T-helper 1 cell treated with Interleukin-12 subunit alpha and Interleukin-12 subunit beta and Interleukin-4 antibody, amounts not matched to agents 30 μg/mL and 1 μg/mL, for 36 hours (primary cell): Measurements from ENCODE around the gene MTAP.
A peak's percentile ranks its signal among the peaks of the same experiment; 100 is the strongest.

Source experiments
- H3K27ac Mint-ChIP-seq: one replicate; pipeline ENCODE4 v1.8.0; 2021; ENCODE audit warnings: mild to moderate bottlenecking, mixed read lengths
- H3K27me3 Mint-ChIP-seq: one replicate; pipeline ENCODE4 v1.8.0; 2021; ENCODE audit warnings: low read depth, mixed read lengths
- H3K36me3 Mint-ChIP-seq: one replicate; pipeline ENCODE4 v1.8.0; 2021; ENCODE audit warnings: low read depth, mixed read lengths
- H3K4me1 Mint-ChIP-seq: one replicate; pipeline ENCODE4 v1.8.0; 2021; ENCODE audit warnings: low read depth, mixed read lengths
- H3K4me3 Mint-ChIP-seq: one replicate; pipeline ENCODE4 v1.8.0; 2021; ENCODE audit warnings: mild to moderate bottlenecking, moderate library complexity, mixed read lengths
- H3K9me3 Mint-ChIP-seq: one replicate; pipeline ENCODE4 v1.8.0; 2021; ENCODE audit warnings: mixed read lengths

Gene MTAP

GRCh38 chr9:21969951-21970799, 167.7 kb downstream of the MTAP start:
- Mint-ChIP-seq H3K36me3 (peaks cover 26% of the 10 kb centered on the region), H3K9me3 (peaks cover 13% of the 10 kb centered on the region), H3K4me1 (peaks cover 41% of the 10 kb centered on the region), H3K27ac (peak overlapping the region; percentile 75), H3K4me3 (no peak overlapping the region), H3K27me3 (peaks cover 96% of the 10 kb centered on the region)

- Mint-ChIP-seq H3K9me3 (peaks cover 13% of the 10 kb centered on the region), H3K27me3 (peaks cover 96% of the 10 kb centered on the region), H3K4me3 (no peak overlapping the region), H3K4me1 (peaks cover 38% of the 10 kb centered on the region), H3K36me3 (peaks cover 25% of the 10 kb centered on the region), H3K27ac (peak overlapping the region; percentile 62)
Measured at GRCh38 chr9:21970800-21971640, 168.6 kb downstream of the MTAP start.

- H3K36me3 Mint-ChIP-seq: peaks cover 22% of the 10 kb centered on the region
- H3K9me3 Mint-ChIP-seq: peaks cover 13% of the 10 kb centered on the region
- peaks cover 96% of the 10 kb centered on the region for H3K27me3 Mint-ChIP-seq
Measured at GRCh38 chr9:21972361-21972760, 169.9 kb downstream of the MTAP start.

GRCh38 chr9:21974343-21974721, 171.9 kb downstream of the MTAP start:
- Mint-ChIP-seq H3K9me3 (peaks cover 5% of the 10 kb centered on the region), H3K4me1 (peaks cover 27% of the 10 kb centered on the region), H3K27ac (peak overlapping the region; percentile 63), H3K4me3 (peak overlapping the region; percentile 86), H3K36me3 (peaks cover 15% of the 10 kb centered on the region), H3K27me3 (peaks cover 94% of the 10 kb centered on the region)

More at GRCh38 chr9:21972361-21972760, 169.9 kb downstream of the MTAP start:
- peaks cover 35% of the 10 kb centered on the region for H3K4me1 Mint-ChIP-seq
- no peak overlapping the region for H3K4me3 Mint-ChIP-seq
- no peak overlapping the region for H3K27ac Mint-ChIP-seq

GRCh38 chr9:21974722-21975409, 172.4 kb downstream of the MTAP start:
- Mint-ChIP-seq H3K27ac (peak overlapping the region; percentile 75), H3K4me1 (peaks cover 26% of the 10 kb centered on the region), H3K36me3 (peaks cover 14% of the 10 kb centered on the region), H3K4me3 (peak overlapping the region; percentile 86), H3K27me3 (peaks cover 94% of the 10 kb centered on the region), H3K9me3 (peaks cover 3% of the 10 kb centered on the region)

GRCh38 chr9:21976334-21976875, 174.0 kb downstream of the MTAP start:
- no peak overlapping the region for H3K27ac Mint-ChIP-seq
- peaks cover 89% of the 10 kb centered on the region for H3K27me3 Mint-ChIP-seq
- H3K9me3 Mint-ChIP-seq: no peaks in the 10 kb centered on the region
- H3K4me3 Mint-ChIP-seq: no peak overlapping the region
- peaks cover 21% of the 10 kb centered on the region for H3K4me1 Mint-ChIP-seq
- H3K36me3 Mint-ChIP-seq: peaks cover 6% of the 10 kb centered on the region

GRCh38 chr9:21982391-21982790, 180.0 kb downstream of the MTAP start:
- H3K4me1 Mint-ChIP-seq: peaks cover 6% of the 10 kb centered on the region
- no peak overlapping the region for H3K4me3 Mint-ChIP-seq
- H3K9me3 Mint-ChIP-seq: no peaks in the 10 kb centered on the region
- no peaks in the 10 kb centered on the region for H3K36me3 Mint-ChIP-seq
- peaks cover 80% of the 10 kb centered on the region for H3K27me3 Mint-ChIP-seq
- H3K27ac Mint-ChIP-seq: no peak overlapping the region

GRCh38 chr9:21982861-21983560, 180.6 kb downstream of the MTAP start:
- H3K27me3 Mint-ChIP-seq: peaks cover 79% of the 10 kb centered on the region
- H3K4me3 Mint-ChIP-seq: no peak overlapping the region
- H3K9me3 Mint-ChIP-seq: no peaks in the 10 kb centered on the region
- peaks cover 10% of the 10 kb centered on the region for H3K4me1 Mint-ChIP-seq
- H3K27ac Mint-ChIP-seq: no peak overlapping the region
- H3K36me3 Mint-ChIP-seq: no peaks in the 10 kb centered on the region

- Mint-ChIP-seq H3K9me3 (no peaks in the 10 kb centered on the region), H3K27me3 (peaks cover 81% of the 10 kb centered on the region)
Measured at GRCh38 chr9:21983561-21983935, 181.1 kb downstream of the MTAP start.

GRCh38 chr9:21984101-21984500, 181.7 kb downstream of the MTAP start:
- Mint-ChIP-seq H3K36me3 (peaks cover 2% of the 10 kb centered on the region), H3K4me3 (no peak overlapping the region), H3K4me1 (peaks cover 18% of the 10 kb centered on the region), H3K27me3 (peaks cover 81% of the 10 kb centered on the region), H3K27ac (no peak overlapping the region), H3K9me3 (no peaks in the 10 kb centered on the region)

More at GRCh38 chr9:21983561-21983935, 181.1 kb downstream of the MTAP start:
- Mint-ChIP-seq H3K36me3 (no peaks in the 10 kb centered on the region), H3K27ac (no peak overlapping the region), H3K4me3 (no peak overlapping the region), H3K4me1 (peaks cover 14% of the 10 kb centered on the region)

- H3K36me3 Mint-ChIP-seq: peaks cover 15% of the 10 kb centered on the region
- H3K4me1 Mint-ChIP-seq: peaks cover 26% of the 10 kb centered on the region
- H3K4me3 Mint-ChIP-seq: no peak overlapping the region
- H3K27ac Mint-ChIP-seq: no peak overlapping the region
- H3K27me3 Mint-ChIP-seq: peaks cover 85% of the 10 kb centered on the region
- H3K9me3 Mint-ChIP-seq: no peaks in the 10 kb centered on the region
Measured at GRCh38 chr9:21985964-21986667, 183.7 kb downstream of the MTAP start.
